Measurements from ENCODE around the gene COTL1. TPM values are rescaled to one million over a fixed set of nuclear protein-coding genes. Genes with fewer than 3 reads are reported as not detected.

The COTL1 gene
- total RNA-seq, 2 experiments from 2014 or later, result 125 to 232 TPM

DNA sequence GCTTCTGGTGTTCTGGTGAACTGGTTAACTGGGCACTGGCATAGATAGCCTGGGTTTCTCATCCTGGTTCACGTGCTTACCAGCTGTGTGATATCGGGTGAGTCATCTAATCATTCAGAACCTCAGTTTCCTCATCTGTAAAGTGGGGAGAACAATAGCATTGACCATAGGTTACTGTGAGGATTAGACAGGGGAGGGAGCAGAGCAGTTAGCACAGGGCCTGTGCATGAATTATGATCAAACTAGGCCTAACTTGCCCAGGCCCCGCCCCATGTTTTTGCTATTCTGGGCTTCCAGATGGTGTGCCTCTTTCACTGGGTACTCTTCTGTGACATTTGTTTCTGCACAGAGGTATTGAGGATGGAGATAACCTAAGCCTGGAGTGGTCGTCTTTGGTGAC lies 25.8 kb upstream of the COTL1 start:
- Histone ChIP-seq H4K20me1 (ENCODE audit: insufficient read depth, low read length) (no peaks in the 10 kb centered on the region), H3K9me3 (ENCODE audit: low read length) (no peaks in the 10 kb centered on the region), H3K4me3 (ENCODE audit: low read depth, low read length, poor library complexity, severe bottlenecking) (peak overlapping the region; percentile 26), H2AFZ (ENCODE audit: low read length) (peak overlapping the region; percentile 32; the same call in 1 of the 2 replicates), H3K36me3 (ENCODE audit: insufficient read depth, low read length) (no peaks in the 10 kb centered on the region), H3K79me2 (ENCODE audit: insufficient read depth, low read depth, low read length) (no peaks in the 10 kb centered on the region), H3K4me1 (ENCODE audit: insufficient read depth, low read length, poor library complexity, severe bottlenecking) (peaks cover 75% of the 10 kb centered on the region), H3K27ac (ENCODE audit: low read depth, low read length, poor library complexity, severe bottlenecking) (peak overlapping the region; percentile 82), H3K9me2 (ENCODE audit: insufficient read depth, low read length) (no peaks in the 10 kb centered on the region), H3K4me2 (ENCODE audit: low read length) (peak overlapping the region; percentile 68)
- POLR2A ChIA-PET, result interaction anchor here (0.9 to 1.9 kb wide), 2 partner anchors 10 to 12 kb away, joined by 3 to 8 read pairs; no protein-coding TSS in a partner anchor
- intact Hi-C loops (cut with micrococcal nuclease; ENCODE audit: unreplicated experiment), result no loop called here
- TF ChIP-seq, protein P1, sequence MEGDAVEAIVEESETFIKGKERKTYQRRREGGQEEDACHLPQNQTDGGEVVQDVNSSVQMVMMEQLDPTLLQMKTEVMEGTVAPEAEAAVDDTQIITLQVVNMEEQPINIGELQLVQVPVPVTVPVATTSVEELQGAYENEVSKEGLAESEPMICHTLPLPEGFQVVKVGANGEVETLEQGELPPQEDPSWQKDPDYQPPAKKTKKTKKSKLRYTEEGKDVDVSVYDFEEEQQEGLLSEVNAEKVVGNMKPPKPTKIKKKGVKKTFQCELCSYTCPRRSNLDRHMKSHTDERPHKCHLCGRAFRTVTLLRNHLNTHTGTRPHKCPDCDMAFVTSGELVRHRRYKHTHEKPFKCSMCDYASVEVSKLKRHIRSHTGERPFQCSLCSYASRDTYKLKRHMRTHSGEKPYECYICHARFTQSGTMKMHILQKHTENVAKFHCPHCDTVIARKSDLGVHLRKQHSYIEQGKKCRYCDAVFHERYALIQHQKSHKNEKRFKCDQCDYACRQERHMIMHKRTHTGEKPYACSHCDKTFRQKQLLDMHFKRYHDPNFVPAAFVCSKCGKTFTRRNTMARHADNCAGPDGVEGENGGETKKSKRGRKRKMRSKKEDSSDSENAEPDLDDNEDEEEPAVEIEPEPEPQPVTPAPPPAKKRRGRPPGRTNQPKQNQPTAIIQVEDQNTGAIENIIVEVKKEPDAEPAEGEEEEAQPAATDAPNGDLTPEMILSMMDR (conservative IDR thresholded peaks at IDR 0.05; ENCODE audit: low read length), result no peak
- no peak for TF ChIP-seq EZH2phosphoT487 (IDR thresholded peaks at IDR 0.05; ENCODE audit: borderline replicate concordance, low read depth, low read length)
- DNase-seq (ENCODE audit: low spot score), result peak; percentile 89
- BruUV-seq (replicated peaks), result no TSS peak
- CTCF ChIA-PET (ENCODE audit: unreplicated experiment), result no interaction called here

DNA sequence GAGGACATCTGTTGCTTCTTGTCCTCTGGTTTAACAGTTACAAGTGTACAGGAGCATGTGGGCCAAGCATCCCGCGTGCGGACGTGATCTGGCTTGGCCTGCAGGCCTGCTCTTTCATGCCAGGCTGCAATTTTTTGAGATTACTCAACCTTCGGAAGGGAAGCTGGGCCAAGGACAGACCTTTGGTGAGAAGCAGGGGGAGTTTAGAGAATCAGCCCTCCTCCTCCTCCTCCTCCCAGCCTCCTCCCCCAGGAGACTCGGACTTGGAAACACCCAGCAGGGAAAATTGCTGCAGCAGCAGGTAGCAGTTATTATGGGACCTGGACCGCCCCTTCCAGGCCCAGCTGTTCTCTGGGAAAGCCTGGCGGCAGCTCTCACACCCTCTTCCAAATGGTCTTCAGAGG lies 25.3 kb upstream of the COTL1 start:
- TF ChIP-seq, protein P1 (conservative IDR thresholded peaks at IDR 0.05; ENCODE audit: low read length), result no peak
- TF ChIP-seq EZH2phosphoT487 (IDR thresholded peaks at IDR 0.05; ENCODE audit: borderline replicate concordance, low read depth, low read length), result no peak
- H3K36me3 ChIP-seq (ENCODE audit: insufficient read depth, low read length), result no peaks in the 10 kb centered on the region
- H3K4me3 ChIP-seq (ENCODE audit: low read depth, low read length, poor library complexity, severe bottlenecking), result peak overlapping the region; percentile 26
- peaks cover 79% of the 10 kb centered on the region for H3K4me1 ChIP-seq (ENCODE audit: insufficient read depth, low read length, poor library complexity, severe bottlenecking)
- ChIA-PET POLR2A (interaction anchor here (0.6 to 1.9 kb wide), 3 partner anchors 11 to 19 kb away, joined by 3 to 8 read pairs (median 4); no protein-coding TSS in a partner anchor), CTCF (ENCODE audit: unreplicated experiment) (no interaction called here)
- H3K9me2 ChIP-seq (ENCODE audit: insufficient read depth, low read length), result no peaks in the 10 kb centered on the region
- H3K79me2 ChIP-seq (ENCODE audit: insufficient read depth, low read depth, low read length), result no peaks in the 10 kb centered on the region
- no peaks in the 10 kb centered on the region for H4K20me1 ChIP-seq (ENCODE audit: insufficient read depth, low read length)
- BruUV-seq (replicated peaks), result no TSS peak
- peak overlapping the region; percentile 82 for H3K27ac ChIP-seq (ENCODE audit: low read depth, low read length, poor library complexity, severe bottlenecking)
- H2AFZ ChIP-seq (ENCODE audit: low read length), result peak overlapping the region; percentile 32; the same call in 1 of the 2 replicates
- DNase-seq (ENCODE audit: low spot score), result no peak
- H3K9me3 ChIP-seq (ENCODE audit: low read length), result no peaks in the 10 kb centered on the region
- intact Hi-C loops (cut with micrococcal nuclease; ENCODE audit: unreplicated experiment), result no loop called here
- H3K4me2 ChIP-seq (ENCODE audit: low read length), result peak overlapping the region; percentile 68

DNA sequence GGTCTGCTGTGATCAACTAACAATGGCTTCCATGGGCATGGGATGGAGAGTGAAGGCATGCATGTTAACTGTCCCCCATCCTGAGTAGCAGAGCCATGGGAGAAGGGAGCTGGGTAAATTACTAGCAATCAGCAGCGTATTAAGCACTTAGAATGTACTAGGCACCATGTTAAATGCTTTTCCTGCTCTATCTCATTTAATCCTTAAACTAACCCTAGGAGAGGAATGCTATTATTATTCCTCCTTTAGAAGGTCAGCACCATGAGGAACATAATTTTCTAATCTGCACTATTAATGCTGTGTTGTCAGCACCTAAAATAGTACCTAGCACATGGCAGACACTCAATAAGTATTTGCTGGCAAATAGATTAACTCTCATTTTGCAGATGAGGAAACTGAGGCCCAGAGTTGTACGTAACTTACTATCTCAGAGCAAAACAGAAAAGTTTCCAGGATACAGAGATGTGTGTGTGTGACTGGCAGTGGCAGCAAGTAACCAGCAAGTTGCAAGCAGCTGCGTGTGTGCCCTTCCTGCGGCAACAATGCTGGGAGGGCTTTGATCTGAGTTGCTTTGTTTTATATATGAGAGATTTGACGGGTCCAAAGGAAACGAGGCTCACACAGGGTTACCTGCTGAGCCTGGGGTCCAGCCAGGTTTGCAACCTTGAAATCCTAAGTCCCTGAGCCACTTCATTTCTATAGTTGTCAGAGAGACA lies 23.9 kb upstream of the COTL1 start:
- TF ChIP-seq, protein P1 (conservative IDR thresholded peaks at IDR 0.05; ENCODE audit: low read length), result no peak
- TF ChIP-seq EZH2phosphoT487 (IDR thresholded peaks at IDR 0.05; ENCODE audit: borderline replicate concordance, low read depth, low read length), result no peak
- ChIA-PET POLR2A (interaction anchor here (0.6 to 3.4 kb wide), 7 partner anchors 8 to 668 kb away, joined by 3 to 9 read pairs (median 4); no protein-coding TSS in a partner anchor), CTCF (ENCODE audit: unreplicated experiment) (interaction anchor here (0.8 to 1.2 kb wide), 2 partner anchors 22 to 85 kb away, joined by 4 read pairs; no protein-coding TSS in a partner anchor)
- no peaks in the 10 kb centered on the region for H3K79me2 ChIP-seq (ENCODE audit: insufficient read depth, low read depth, low read length)
- peaks cover 83% of the 10 kb centered on the region for H3K4me1 ChIP-seq (ENCODE audit: insufficient read depth, low read length, poor library complexity, severe bottlenecking)
- DNase-seq (ENCODE audit: low spot score), result peak; percentile 76
- H3K27ac ChIP-seq (ENCODE audit: low read depth, low read length, poor library complexity, severe bottlenecking), result peak overlapping the region; percentile 82
- no peaks in the 10 kb centered on the region for H3K36me3 ChIP-seq (ENCODE audit: insufficient read depth, low read length)
- H3K4me3 ChIP-seq (ENCODE audit: low read depth, low read length, poor library complexity, severe bottlenecking), result peak overlapping the region; percentile 61
- intact Hi-C loops (cut with micrococcal nuclease; ENCODE audit: unreplicated experiment), result no loop called here
- BruUV-seq (replicated peaks), result TSS peak; percentile 51
- H4K20me1 ChIP-seq (ENCODE audit: insufficient read depth, low read length), result no peaks in the 10 kb centered on the region
- H3K9me2 ChIP-seq (ENCODE audit: insufficient read depth, low read length), result no peaks in the 10 kb centered on the region
- H2AFZ ChIP-seq (ENCODE audit: low read length), result peak overlapping the region; percentile 15; the same call in 1 of the 2 replicates
- H3K9me3 ChIP-seq (ENCODE audit: low read length), result no peaks in the 10 kb centered on the region
- peak overlapping the region; percentile 68 for H3K4me2 ChIP-seq (ENCODE audit: low read length)

Measured in OCI-LY7 (cell line).